NCI-H748 (cell line): ENCODE measurements around the gene ADGRG6.
"Not testable (repeated sequence)": the region's sequence is repeated elsewhere in the genome, so short reads cannot be mapped to it uniquely, and the experiment has no call there.

Experiments used
- DNase-seq: peaks from one replicate; lab custom pipeline; 2025; ENCODE audit not compliant: unreplicated experiment; lab: John Stamatoyannopoulos, UW

Gene ADGRG6

DNA sequence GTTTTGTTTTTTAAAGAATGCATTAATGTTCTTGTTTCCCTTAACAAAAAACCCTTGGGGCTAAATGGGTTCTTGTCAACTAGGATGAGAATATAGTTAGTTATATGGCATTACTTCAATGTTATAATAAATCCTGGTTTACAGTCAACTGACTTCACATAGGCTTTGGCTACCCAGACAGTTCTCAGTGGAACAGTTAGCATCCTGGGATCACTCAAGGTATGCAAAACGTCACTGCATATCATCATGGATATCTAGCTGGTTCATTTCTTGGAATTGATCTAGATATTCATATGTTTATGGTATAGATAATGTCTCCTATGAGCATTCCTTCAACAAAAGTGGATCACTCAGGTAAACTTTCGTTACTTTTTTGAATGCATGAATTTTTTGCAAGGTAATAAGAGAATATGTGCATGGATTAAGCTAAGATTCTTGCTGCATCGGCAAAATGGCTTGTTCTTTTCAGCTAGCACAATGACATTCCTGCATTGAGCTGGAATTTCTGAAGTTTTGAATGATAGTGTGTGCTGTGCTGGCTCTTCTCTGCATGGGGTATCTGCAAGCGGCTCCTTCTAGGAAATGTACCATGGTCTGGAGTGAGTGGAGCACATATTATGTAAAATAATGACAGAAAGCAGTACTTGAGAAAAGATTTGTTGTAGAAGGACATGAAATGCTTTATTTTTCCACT is 138.9 kb downstream of the ADGRG6 start:
- no peak for DNase-seq

DNA sequence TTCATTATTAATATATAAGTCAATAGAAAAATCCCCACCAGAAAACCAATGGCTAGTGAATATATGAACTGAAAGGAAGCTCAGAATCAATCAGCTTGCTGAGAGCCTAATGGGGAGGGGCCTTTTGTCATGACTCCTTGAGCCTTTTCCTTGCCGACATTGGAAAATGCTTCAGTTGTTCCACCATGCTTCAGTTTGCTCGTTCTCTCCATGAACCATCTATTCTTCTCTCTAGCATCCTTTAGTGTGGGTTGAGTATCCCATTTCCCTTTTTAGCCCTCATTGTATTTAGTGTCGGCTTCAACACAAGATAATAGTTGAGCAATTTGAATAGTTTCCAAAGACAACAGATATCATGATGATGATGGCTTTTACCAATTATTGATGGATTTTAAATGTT is 139.9 kb downstream of the ADGRG6 start:
- no peak for DNase-seq

DNA sequence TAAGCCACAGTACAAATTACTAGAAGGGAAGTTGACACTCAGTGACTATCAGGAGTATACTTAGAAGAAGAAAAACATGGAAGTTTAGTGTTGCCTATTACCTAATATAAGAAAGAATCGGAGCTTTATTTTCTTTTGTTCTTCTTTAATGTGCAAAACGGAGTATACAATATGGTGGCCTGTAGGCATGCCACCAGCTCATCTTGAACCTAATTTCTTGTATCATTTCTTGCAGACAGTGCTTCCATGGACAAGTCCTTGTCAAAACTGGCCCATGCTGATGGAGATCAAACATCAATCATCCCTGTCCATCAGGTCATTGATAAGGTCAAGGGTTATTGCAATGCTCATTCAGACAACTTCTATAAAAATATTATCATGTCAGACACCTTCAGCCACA is 141.3 kb downstream of the ADGRG6 start:
- no peak for DNase-seq

DNA sequence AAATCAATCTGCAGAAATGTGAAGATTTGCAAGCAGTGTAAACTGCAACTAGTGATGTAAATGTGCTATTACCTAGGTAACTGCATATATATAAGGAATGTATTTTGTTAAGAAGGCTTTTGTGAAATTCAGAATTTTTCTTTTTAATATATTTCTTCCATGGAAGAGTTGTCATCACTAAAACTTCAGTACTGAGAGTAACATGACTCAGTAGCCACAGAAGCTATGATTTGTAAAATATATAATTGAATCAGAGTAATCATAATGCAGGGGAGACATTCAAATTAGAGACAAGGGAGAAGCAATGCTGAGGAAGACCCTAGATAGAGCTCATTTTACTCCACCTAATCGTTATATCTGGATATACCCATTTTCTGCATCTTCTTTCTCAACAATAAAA is 141.7 kb downstream of the ADGRG6 start:
- DNase-seq = no peak

DNA sequence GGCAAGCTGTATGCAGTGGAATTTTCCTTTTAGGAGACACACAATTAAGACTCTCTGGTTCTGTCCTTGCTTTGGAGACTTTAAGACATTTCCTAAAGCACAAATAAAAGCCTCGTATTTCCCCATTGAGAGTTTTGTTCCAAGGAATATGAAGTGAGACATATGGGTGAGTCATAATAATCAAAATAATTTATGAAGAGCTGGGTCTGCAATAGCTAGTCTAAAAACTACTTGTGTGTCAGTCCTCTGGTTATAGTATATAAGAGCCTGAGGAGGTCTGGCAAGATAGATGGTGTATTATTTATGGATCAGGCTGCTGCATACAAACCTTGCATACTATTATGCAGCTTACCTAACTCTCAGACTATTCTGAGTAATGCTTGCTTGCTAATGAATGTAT is 142.6 kb downstream of the ADGRG6 start:
- no peak for DNase-seq

DNA sequence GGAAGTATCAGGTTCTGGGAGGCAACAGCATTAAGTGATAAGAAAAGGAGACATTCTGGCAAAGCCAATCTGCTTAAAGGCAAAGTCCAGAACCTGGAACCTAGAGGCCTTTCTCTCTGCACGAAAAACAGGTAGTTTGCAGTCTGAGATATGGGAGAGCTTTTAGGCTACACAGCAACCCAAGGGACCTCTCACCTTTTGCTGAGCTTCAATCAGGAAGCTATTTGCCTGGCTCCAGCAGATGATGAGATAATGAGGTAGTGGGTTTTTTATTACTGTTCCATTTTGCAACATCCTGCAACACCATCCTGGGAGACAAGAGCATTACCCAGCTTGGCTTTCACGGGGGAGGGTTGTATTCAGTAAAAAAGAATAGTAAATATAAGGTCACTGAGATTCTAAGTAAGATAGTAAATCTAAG is 143.1 kb downstream of the ADGRG6 start:
- DNase-seq = no peak

DNA sequence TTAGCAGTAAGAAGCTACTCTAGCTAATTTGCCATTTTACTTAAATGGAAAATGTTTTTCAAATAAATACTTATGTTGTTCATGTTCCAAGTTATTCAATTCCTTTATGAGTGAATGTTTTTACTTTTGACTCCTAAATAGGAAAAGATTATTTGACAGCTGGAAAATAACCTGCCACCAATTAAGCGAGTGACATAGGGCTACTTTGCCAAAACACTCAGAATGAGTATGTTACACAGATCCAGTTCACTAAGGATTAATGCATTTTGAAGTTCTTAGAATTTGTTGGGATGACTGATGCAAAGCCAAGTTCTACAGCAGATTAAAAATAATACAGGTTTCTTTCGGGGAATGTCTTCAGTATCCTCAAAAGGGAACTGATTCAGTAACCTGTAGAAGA is 144.4 kb downstream of the ADGRG6 start:
- no peak for DNase-seq

DNA sequence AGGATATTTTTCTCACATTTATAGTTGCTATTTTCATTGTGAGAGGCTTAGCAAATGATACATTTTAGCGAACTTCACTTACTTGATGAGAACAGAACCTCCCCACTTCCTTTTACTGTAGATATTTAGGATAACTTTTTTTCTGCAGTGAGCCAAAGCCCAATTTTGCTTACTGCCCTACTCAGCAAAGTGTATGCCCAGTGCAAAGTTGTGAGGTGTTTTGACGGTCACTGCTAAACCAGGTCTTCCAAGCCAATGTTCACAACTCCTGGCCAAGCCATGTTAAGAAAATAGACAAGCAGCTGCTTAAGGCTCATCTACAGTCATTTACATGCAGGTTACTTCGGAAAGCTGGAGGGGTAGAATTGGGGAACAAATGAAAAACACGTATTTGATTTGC is 144.8 kb downstream of the ADGRG6 start:
- DNase-seq = no peak

DNA sequence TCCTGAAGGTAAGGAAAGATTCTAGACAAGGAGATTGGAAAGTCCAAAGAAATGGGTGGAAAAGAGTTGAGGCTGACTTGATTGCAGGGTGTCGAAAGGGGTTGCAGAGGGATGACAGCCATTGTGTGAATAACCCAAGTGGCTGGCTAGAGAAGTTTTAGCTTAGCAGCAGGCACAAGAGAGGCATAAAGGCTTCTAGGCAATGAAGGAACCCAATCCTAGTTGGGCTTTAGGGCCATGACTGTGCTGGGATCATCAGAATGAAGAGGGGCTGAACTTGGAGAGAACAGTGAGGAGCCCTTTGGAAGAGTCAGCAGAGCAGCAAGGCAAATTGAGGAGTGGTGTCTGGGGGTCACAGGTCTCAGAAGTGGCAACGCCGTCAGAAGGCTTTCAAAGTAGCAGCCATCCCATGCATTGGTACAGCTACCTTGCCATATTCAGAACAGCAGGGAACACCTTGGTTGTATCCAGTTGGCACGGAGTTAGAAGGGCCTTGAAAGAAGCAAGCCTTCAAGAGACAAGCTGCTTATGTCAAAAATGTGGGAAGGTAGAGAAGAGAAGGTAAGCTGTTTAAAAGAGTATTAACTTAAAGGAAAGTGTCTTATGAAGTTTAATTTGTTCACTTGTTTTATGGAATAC is 146.4 kb downstream of the ADGRG6 start:
- no peak for DNase-seq

DNA sequence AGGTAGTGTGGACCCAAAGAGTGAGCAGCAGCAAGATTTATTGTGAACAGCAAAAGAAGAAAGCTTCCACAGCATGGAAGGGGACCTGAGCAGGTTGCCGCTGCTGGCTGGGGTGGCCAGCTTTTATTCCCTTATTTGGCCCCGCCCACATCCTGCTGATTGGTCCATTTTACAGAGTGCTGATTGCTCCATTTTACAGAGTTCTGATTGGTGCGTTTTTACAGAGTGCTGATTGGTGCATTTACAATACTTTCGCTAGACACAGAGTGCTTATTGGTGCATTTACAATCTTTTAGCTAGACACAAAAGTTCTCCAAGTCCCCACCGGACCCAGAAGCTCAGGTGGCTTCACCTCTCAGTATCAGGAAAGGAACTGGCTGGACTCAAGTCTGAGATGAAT is 149.0 kb downstream of the ADGRG6 start:
- not testable (repeated sequence) for DNase-seq

DNA sequence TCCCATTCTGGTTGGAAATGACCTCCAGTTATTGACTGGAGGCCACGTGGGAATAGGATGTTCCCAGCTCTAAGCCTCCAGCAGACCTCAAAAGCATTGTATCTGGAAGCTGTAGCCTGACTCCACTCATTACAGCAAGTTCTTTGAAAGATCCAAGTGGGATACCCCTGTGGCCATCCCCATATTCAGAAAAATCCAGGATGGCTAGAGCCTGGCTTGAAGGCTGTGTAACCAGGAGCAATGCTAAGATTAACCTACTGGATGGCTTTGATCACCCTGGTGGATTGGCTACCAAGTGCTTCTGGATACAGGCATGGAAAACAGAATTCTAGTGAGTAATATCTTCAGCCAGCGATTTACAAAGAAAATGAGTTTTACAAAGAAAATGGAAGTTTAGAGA is 151.2 kb downstream of the ADGRG6 start:
- DNase-seq = no peak

DNA sequence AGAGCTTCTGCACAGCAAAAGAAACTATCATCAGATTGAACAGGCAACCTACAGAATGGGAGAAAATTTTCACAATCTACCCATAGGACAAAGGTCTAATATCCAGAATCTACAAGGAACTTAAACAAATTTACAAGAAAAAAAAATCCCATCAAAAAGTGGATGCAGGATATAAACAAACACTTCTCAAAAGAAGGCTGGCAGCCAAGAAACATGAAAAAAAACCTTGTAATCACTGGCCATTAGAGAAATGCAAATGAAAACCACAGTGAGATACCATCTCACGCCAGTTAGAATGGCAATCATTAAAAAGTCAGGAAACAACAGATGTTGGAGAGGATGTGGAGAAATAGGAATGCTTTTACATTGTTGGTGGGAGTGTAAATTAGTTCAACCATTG is 152.4 kb downstream of the ADGRG6 start:
- not testable (repeated sequence) for DNase-seq

DNA sequence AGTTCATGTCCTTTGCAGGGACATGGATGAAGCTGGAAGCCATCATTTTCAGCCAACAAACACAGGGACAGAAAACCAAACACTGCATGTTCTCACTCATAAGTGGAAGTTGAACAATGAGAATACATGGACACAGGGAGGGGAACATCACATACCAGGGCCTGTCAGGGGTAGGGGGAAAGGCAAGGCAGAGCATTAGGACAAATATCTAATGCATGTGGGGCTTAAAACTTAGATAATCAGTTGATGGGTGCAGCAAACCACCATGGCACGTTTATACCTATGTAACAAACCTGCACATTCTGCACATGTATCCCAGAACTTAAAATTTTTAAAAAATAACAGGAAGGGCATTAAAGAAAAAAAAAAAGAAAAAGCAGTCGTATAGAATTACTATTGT is 153.0 kb downstream of the ADGRG6 start:
- DNase-seq = not testable (repeated sequence)

DNA sequence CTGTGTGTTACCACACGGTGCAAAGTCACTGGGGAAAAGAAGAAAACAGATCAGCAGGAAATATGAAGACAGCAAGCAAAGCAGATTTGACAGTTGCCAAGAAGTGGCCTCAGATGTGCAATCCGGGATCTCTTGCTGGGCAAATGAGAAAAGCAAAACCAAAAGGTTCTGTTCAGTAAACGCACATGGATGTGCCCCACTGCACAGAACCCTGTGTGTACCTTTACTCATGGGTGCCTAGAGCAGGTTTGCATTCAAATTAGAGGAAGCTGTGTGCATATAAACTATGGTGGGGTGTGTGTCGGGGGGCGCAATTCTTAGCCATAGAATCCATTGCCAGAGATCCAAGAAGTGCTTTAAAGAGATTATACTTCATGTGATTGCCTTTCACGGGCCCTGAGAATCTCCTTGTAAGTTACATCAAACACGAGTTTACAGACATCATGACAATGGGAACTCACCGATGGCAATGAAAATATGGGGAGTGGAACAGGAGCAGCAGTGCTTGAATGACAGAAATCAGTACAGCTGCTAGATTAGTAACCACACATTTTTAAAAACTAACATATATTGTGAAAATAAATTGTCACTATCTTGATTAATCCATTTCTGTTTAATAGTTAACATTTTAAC is 154.3 kb downstream of the ADGRG6 start:
- DNase-seq = no peak

DNA sequence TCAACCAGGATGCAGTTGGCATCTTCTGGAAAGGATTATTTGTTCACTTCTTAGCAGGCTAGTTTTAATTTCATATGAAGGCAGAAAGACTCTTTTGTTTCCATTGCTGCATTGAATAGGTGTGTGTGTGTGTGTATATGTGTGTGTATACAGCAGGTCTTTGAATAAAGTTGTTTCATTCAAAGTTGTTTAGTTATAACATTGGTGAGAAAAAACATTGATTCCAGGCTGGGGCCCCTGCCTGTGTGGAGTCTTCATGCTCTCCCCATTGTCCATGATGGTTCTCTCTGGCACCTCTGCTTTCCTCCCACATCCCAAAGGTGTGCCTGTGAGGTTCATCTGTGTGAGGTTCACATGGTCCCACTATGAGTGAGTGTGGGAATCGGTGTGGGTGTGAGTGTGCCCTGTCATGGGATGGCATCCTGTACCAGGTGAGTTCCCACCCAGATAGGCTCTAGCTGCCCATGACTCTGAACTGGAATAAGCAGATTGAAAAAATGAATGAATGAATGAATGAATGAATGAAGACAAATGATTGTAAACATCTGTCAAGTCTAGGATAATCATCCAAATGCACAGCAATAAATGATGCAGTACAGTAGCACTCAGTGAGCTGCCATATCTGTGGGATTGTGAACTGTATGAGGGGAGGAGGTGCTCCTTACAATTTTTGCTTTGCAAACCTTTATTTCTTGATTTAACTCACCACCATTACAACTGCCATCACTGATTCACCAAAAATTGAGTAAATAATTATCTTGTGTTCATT is 156.0 kb downstream of the ADGRG6 start:
- DNase-seq = no peak

DNA sequence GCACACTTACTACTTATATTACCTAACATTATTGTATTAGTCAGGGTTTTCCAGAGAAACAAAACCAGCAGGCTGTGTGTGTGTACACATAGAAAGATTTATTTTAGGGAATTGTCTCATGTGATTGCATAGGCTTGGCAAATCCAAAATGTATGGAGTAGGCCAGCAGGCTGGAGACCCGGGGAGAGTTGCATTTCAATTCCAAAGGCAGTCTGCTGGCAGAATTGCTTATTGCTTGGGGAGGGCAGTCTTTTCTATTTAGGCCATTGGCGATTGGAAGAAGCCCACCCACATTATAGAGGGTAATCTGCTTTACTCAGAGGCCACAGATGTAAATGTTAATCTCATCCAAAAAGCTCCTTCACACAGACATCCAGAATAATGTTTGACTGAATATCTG is 157.0 kb downstream of the ADGRG6 start:
- DNase-seq = no peak

DNA sequence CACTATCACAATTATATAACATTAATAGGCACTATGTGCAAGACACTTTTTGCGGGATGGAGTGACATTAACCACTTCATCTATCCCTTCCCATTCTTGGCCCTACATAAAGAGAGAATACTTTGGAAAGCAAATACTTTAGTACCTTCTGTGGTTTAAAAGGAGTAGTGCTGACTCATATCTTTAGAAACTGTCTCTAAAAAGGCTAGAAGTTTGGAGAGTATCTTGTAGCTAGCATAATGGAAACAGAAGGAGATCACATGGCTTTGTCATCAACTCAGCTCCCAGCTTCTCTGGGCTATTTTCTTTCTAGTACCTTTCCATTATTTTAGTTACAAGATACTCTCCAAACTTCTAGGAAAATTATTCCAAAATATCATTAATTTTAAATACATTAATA is 157.5 kb downstream of the ADGRG6 start:
- DNase-seq = no peak

DNA sequence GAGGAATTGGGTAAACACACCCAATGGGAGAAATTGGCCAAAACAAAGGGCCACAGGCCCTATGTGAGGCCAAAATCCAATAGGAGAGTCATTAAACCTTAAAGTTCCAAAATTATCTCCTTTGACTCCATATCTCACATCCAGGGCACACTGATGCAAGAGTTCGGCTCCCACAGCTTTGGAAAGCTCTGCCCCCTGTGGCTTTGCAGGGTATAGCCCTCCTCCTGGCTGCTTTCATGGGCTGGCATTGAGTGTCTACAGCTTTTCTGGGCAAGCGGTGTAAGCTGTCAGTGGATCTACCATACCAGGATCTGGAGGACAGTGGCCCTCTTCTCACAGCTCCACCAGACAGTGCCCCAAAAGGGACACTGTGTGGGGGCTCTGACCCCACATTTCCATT is 160.5 kb downstream of the ADGRG6 start:
- DNase-seq = no peak

DNA sequence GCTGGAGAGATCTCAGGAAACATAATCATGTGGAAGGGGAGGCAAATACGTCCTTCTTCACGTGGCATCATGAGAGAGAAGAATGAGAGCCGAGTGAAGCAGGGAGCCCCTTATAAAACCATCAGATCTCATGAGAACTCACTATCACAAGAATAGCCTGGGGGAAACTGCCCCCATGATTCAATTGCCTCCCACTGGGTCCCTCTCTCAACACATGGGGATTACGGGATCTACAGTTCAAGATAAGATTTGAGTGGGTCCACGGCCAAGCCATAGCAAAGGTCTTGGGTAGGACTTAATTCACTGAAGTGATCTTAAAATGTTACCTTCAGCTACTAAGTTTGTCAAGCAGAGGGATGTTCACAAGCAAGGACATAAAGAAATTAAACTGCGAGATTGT is 162.2 kb downstream of the ADGRG6 start:
- DNase-seq = no peak

DNA sequence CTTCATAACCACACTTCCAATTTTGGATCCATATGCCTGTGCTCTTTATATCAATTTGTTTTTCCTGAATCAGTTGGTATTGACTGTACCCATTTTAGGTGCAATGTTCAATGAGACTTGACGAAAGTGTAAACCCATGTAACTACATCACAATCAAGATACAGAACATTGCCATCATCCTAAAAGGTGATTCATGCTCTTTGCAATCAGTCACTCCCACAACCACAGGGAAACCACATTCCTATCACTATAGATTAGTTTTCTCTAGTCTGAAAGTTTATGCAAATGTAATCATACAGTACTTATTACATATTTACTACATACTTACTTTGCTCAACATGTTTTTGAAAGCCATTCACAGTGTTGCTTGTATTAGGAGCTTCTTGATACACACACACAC is 167.4 kb downstream of the ADGRG6 start:
- no peak for DNase-seq

DNA sequence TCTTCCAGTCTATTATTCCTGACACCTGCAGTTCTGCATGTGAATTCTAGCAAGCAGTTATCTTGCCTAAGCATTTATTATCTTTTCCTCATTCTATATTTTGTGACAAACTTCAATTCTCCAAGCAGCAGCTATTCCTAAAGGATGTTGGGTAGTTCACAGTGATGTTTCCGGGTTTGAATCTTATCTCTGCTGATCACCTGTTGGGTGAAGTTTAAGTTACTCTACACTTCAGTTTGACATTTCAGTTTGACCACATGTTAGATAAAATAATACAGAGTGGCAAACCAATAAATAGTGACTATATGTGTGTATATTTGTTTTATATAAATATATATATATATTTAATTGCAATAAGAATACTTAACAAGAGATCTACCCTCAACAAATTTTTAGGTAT is 168.6 kb downstream of the ADGRG6 start:
- no peak for DNase-seq
